ENCODE results near the gene POLR3C. TPM values are rescaled to one million over a fixed set of nuclear protein-coding genes. Genes with fewer than 3 reads are reported as not detected.
A peak's percentile ranks its signal among the peaks of the same experiment; 100 is the strongest.

POLR3C gene
- total RNA-seq, 2 experiments from 2014 or later, result 38.2 to 39.4 TPM

- H3K27me3 Mint-ChIP-seq, result no peaks in the 10 kb centered on the region
- no peaks in the 10 kb centered on the region for H3K9me3 Mint-ChIP-seq
- intact Hi-C loops (cut with micrococcal nuclease), result no loop called here
- peaks cover 36% of the 10 kb centered on the region for H3K36me3 Mint-ChIP-seq (ENCODE audit: low read depth)
- H3K27ac Mint-ChIP-seq, result no peak overlapping the region
- CTCF ChIA-PET, result interaction anchor here (1.2 to 1.9 kb wide), 3 partner anchors 8 to 12 kb away, joined by 7 to 9 read pairs (median 8); partner anchors contain the start of gene NUDT17
- POLR2A ChIA-PET, result interaction anchor here (0.5 to 1.0 kb wide), 3 partner anchors 10 to 162 kb away, joined by 3 to 4 read pairs (median 3); no protein-coding TSS in a partner anchor
- H3K4me3 Mint-ChIP-seq, result no peak overlapping the region
- ATAC-seq (no peak), DNase-seq (no peak)
- peaks cover 10% of the 10 kb centered on the region for H3K4me1 Mint-ChIP-seq (ENCODE audit: low read depth)
- TF ChIP-seq, protein P1, sequence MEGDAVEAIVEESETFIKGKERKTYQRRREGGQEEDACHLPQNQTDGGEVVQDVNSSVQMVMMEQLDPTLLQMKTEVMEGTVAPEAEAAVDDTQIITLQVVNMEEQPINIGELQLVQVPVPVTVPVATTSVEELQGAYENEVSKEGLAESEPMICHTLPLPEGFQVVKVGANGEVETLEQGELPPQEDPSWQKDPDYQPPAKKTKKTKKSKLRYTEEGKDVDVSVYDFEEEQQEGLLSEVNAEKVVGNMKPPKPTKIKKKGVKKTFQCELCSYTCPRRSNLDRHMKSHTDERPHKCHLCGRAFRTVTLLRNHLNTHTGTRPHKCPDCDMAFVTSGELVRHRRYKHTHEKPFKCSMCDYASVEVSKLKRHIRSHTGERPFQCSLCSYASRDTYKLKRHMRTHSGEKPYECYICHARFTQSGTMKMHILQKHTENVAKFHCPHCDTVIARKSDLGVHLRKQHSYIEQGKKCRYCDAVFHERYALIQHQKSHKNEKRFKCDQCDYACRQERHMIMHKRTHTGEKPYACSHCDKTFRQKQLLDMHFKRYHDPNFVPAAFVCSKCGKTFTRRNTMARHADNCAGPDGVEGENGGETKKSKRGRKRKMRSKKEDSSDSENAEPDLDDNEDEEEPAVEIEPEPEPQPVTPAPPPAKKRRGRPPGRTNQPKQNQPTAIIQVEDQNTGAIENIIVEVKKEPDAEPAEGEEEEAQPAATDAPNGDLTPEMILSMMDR (IDR thresholded peaks at IDR 0.05), result no peak
Measured at GRCh38 chr1:145837656-145838055, 13.7 kb downstream of the POLR3C start.

- Mint-ChIP-seq H3K27ac (no peak overlapping the region), H3K27me3 (no peaks in the 10 kb centered on the region), H3K36me3 (ENCODE audit: low read depth) (peaks cover 15% of the 10 kb centered on the region), H3K9me3 (no peaks in the 10 kb centered on the region), H3K4me1 (ENCODE audit: low read depth) (peaks cover 13% of the 10 kb centered on the region), H3K4me3 (no peak overlapping the region)
- intact Hi-C loops (cut with micrococcal nuclease), result loop anchor here (5.0 to 10.0 kb wide), 2 partner anchors 72 to 111 kb away; partner anchors contain the start of genes ITGA10 and PEX11B
- ChIA-PET POLR2A (interaction anchor here (0.8 to 4.3 kb wide), 4 partner anchors 9 to 119 kb away, joined by 3 to 49 read pairs (median 4); partner anchors contain the start of gene PIAS3), CTCF (interaction anchor here (0.7 to 9.2 kb wide), 5 partner anchors 13 to 167 kb away, joined by 3 to 231 read pairs (median 91); partner anchors contain the start of genes ANKRD35 and PIAS3)
- ATAC-seq, result no peak
- no peak for DNase-seq
- TF ChIP-seq, protein P1 (IDR thresholded peaks at IDR 0.05), result no peak
Measured at GRCh38 chr1:145843031-145843430, 19.0 kb downstream of the POLR3C start.

- Mint-ChIP-seq H3K9me3 (no peaks in the 10 kb centered on the region), H3K27ac (no peak overlapping the region), H3K27me3 (no peaks in the 10 kb centered on the region), H3K36me3 (ENCODE audit: low read depth) (peaks cover 13% of the 10 kb centered on the region), H3K4me3 (no peak overlapping the region), H3K4me1 (ENCODE audit: low read depth) (peaks cover 13% of the 10 kb centered on the region)
- no peak for DNase-seq
- ATAC-seq, result peak; percentile 54
- TF ChIP-seq, protein P1 (IDR thresholded peaks at IDR 0.05), result no peak
- intact Hi-C loops (cut with micrococcal nuclease), result loop anchor here (5.0 to 10.0 kb wide), 2 partner anchors 70 to 167 kb away; partner anchors contain the start of genes ITGA10 and PEX11B
- ChIA-PET POLR2A (interaction anchor here (0.7 to 4.3 kb wide), 20 partner anchors 9 to 207 kb away, joined by 3 to 49 read pairs (median 4); partner anchors contain the start of genes ITGA10, PEX11B, PIAS3 and POLR3C), CTCF (interaction anchor here (0.6 to 9.2 kb wide), 52 partner anchors 8 to 199 kb away, joined by 3 to 231 read pairs (median 5); partner anchors contain the start of genes ANKRD34A, ANKRD35, HJV and ITGA10)
Measured at GRCh38 chr1:145845144-145845513, 21.1 kb downstream of the POLR3C start.

- Mint-ChIP-seq H3K4me1 (ENCODE audit: low read depth) (peaks cover 13% of the 10 kb centered on the region), H3K27ac (no peak within 1 kb of the TSS), H3K36me3 (ENCODE audit: low read depth) (peaks cover 13% of the 10 kb centered on the region), H3K9me3 (no peaks in the 10 kb centered on the region), H3K4me3 (no peak within 1 kb of the TSS), H3K27me3 (no peaks in the 10 kb centered on the region)
- POLR2A ChIA-PET, result interaction anchor here (0.6 to 4.3 kb wide), 23 partner anchors 10 to 206 kb away, joined by 3 to 49 read pairs (median 3); partner anchors contain the start of genes ITGA10, PEX11B, PIAS3 and POLR3C
- intact Hi-C loops (cut with micrococcal nuclease), result loop anchor here (5.0 to 10.0 kb wide), 2 partner anchors 69 to 167 kb away; partner anchors contain the start of genes ITGA10 and PEX11B
- peak; percentile 85 for DNase-seq
- peak; percentile 71 for ATAC-seq
- TF ChIP-seq, protein P1 (IDR thresholded peaks at IDR 0.05), result peak; percentile 87
- CTCF ChIA-PET, result interaction anchor here (0.6 to 9.2 kb wide), 55 partner anchors 9 to 198 kb away, joined by 3 to 231 read pairs (median 5); partner anchors contain the start of genes ANKRD34A, ANKRD35, HJV and ITGA10
Measured at GRCh38 chr1:145845514-145846161, 21.6 kb downstream of the POLR3C start, which contains the start of gene NUDT17. NUDT17 (plus strand) TSS chr1:145845630; CDS start chr1:145845641, 11 bp downstream.

All from activated CD8-positive, alpha-beta T cell treated with anti-CD3 and anti-CD28 coated beads for 36 hours (primary cell).